IMR-90 (cell line): ENCODE results near the gene NUP98. TPM values are rescaled to one million over a fixed set of nuclear protein-coding genes. Genes with fewer than 3 reads are reported as not detected.

Experiments
- ATAC-seq: fragments of 200-7000 bp; cut with Tn5 transposase; 2 replicates; pipeline ENCODE4 v1.9.1; 2020; ENCODE audit warnings: low read depth, mild to moderate bottlenecking, moderate library complexity
- BruUV-seq: library from RNA; stranded (reverse); fragments of 400-500 nt; replicated peaks from 2 replicates; lab custom pipeline; 2021; lab: Mats Ljungman, UMichigan
- CTCF ChIA-PET: fragments of 300-600 bp; formaldehyde crosslinking; extraction: SDS; loops from one replicate; lab custom pipeline; 2021; ENCODE audit warnings: antibody characterized with exemption; lab: Yijun Ruan, JAX
- POLR2A ChIA-PET: fragments of 300-600 bp; sonication (Branson Sonifier 250); formaldehyde crosslinking; loops from one replicate; lab custom pipeline; 2022; ENCODE audit warnings: antibody characterized with exemption; ENCODE audit not compliant: unreplicated experiment; lab: Charles Lee
- DNase-seq: peaks from one replicate; pipeline ENCODE4 v3.0.0; 2013
- H2AFZ ChIP-seq: replicated peaks from 2 replicates; pipeline ENCODE3; 2013; ENCODE audit warnings: low read length, mild to moderate bottlenecking; ENCODE audit not compliant: poor library complexity
- H2AK5ac ChIP-seq: 2 replicates; pipeline ENCODE4 v1.6.1; 2013; ENCODE audit warnings: low read depth, low read length, inconsistent platforms
- H2AK9ac ChIP-seq: replicated peaks from 2 replicates; pipeline ENCODE3; 2013; ENCODE audit warnings: mild to moderate bottlenecking, low read depth, low read length, moderate library complexity; ENCODE audit not compliant: poor library complexity
- H2BK120ac ChIP-seq: 2 replicates; pipeline ENCODE4 v1.6.1; 2013; ENCODE audit warnings: low read depth, low read length, inconsistent platforms
- H2BK15ac ChIP-seq: 3 replicates; pipeline ENCODE4 v1.6.1; 2013; ENCODE audit warnings: low read depth, low read length, inconsistent platforms
- H2BK20ac ChIP-seq: 2 replicates; pipeline ENCODE4 v1.6.1; 2013; ENCODE audit warnings: low read depth, mild to moderate bottlenecking, inconsistent platforms, low read length, moderate library complexity
- H2BK5ac ChIP-seq: 2 replicates; pipeline ENCODE4 v1.6.1; 2013; ENCODE audit warnings: mild to moderate bottlenecking, low read depth, low read length, inconsistent platforms; ENCODE audit not compliant: poor library complexity, severe bottlenecking
- H3K14ac ChIP-seq: replicated peaks from 2 replicates; pipeline ENCODE4 v1.6.1; 2013; ENCODE audit warnings: low read depth, low read length, inconsistent platforms
- H3K18ac ChIP-seq: 2 replicates; pipeline ENCODE4 v1.6.1; 2013; ENCODE audit warnings: low read depth, low read length, control low read depth
- H3K23ac ChIP-seq: 2 replicates; pipeline ENCODE4 v1.6.1; 2013; ENCODE audit warnings: low read depth, low read length, inconsistent platforms
- H3K27ac ChIP-seq: 2 replicates; pipeline ENCODE4 v1.5.1; 2013; ENCODE audit warnings: mild to moderate bottlenecking, control low read depth, low read length; ENCODE audit not compliant: insufficient read depth
- H3K27me3 ChIP-seq: 2 replicates; pipeline ENCODE4 v1.6.1; 2013; ENCODE audit warnings: low read length; ENCODE audit not compliant: control insufficient read depth, insufficient read depth
- H3K36me3 ChIP-seq: 2 replicates; pipeline ENCODE4 v1.6.1; 2013; ENCODE audit warnings: low read length, mixed read lengths; ENCODE audit not compliant: control insufficient read depth, insufficient read depth
- H3K4ac ChIP-seq: 2 replicates; pipeline ENCODE4 v1.6.1; 2013; ENCODE audit warnings: low read depth, low read length, inconsistent platforms
- H3K4me1 ChIP-seq: 2 replicates; pipeline ENCODE4 v1.6.1; 2013; ENCODE audit warnings: low read length, mixed read lengths; ENCODE audit not compliant: control insufficient read depth, insufficient read depth
- H3K4me2 ChIP-seq: 2 replicates; pipeline ENCODE4 v1.6.1; 2013; ENCODE audit warnings: low read depth, mild to moderate bottlenecking, control low read depth, low read length, moderate library complexity
- H3K4me3 ChIP-seq: 2 replicates; pipeline ENCODE4 v1.5.1; 2013; ENCODE audit warnings: low read depth, mild to moderate bottlenecking, control low read depth, low read length, moderate library complexity; ENCODE audit not compliant: insufficient read depth
- H3K56ac ChIP-seq: 2 replicates; pipeline ENCODE4 v1.6.1; 2013; ENCODE audit warnings: low read length, inconsistent platforms; ENCODE audit not compliant: insufficient read depth; ENCODE audit errors: extremely low read depth
- H3K79me1 ChIP-seq, 2 experiments: 2 replicates each; pipeline ENCODE4 v1.6.1; 2013; ENCODE audit warnings: low read length in 2 of 2, inconsistent platforms in 1 of 2, low read depth in 1 of 2
- H3K9ac ChIP-seq: 2 replicates; pipeline ENCODE4 v1.6.1; 2013; ENCODE audit warnings: low read depth, low read length, control low read depth
- H3K9me1 ChIP-seq: 2 replicates; pipeline ENCODE4 v1.6.1; 2013; ENCODE audit warnings: low read length, inconsistent platforms; ENCODE audit not compliant: insufficient read depth
- H3K9me3 ChIP-seq: 2 replicates; pipeline ENCODE4 v1.6.1; 2013; ENCODE audit warnings: low read length; ENCODE audit not compliant: control insufficient read depth, insufficient read depth
- H4K20me1 ChIP-seq: 2 replicates; pipeline ENCODE4 v1.6.1; 2013; ENCODE audit warnings: low read length, inconsistent platforms; ENCODE audit not compliant: insufficient read depth
- H4K5ac ChIP-seq: 2 replicates; pipeline ENCODE4 v1.6.1; 2013; ENCODE audit warnings: mild to moderate bottlenecking, low read depth, low read length, control low read depth
- H4K8ac ChIP-seq, 2 experiments: 2 replicates each; pipeline ENCODE4 v1.6.1; 2013; ENCODE audit warnings: low read depth in 2 of 2, low read length in 2 of 2, control low read depth in 1 of 2, inconsistent platforms in 1 of 2
- H4K91ac ChIP-seq: 2 replicates; pipeline ENCODE4 v1.6.1; 2013; ENCODE audit warnings: low read depth, low read length, inconsistent platforms; ENCODE audit not compliant: insufficient read depth
- BHLHE40 ChIP-seq: fragments of 150-350 bp; IDR thresholded peaks from 2 replicates; pipeline ENCODE4 v1.6.1; 2016; ENCODE audit warnings: mild to moderate bottlenecking, low read depth, low read length
- CEBPB ChIP-seq: IDR thresholded peaks from 2 replicates; pipeline ENCODE4 v1.6.1; 2012; ENCODE audit warnings: low read depth, low read length, improper control_type of control experiment
- CHD1 ChIP-seq: IDR thresholded peaks from 2 replicates; pipeline ENCODE4 v1.6.1; 2012; ENCODE audit warnings: low read depth, low read length, improper control_type of control experiment
- FOS ChIP-seq: fragments of 150-350 bp; IDR thresholded peaks from 2 replicates; pipeline ENCODE4 v1.6.1; 2016; ENCODE audit warnings: low read depth, low read length
- MAFK ChIP-seq: IDR thresholded peaks from 2 replicates; pipeline ENCODE4 v1.6.1; 2012; ENCODE audit warnings: low read depth, low read length, improper control_type of control experiment
- MXI1 ChIP-seq: IDR thresholded peaks from 2 replicates; pipeline ENCODE4 v1.6.1; 2012; ENCODE audit warnings: low read depth, mild to moderate bottlenecking, low read length, moderate library complexity, borderline replicate concordance
- POLR2A ChIP-seq: IDR thresholded peaks from 2 replicates; pipeline ENCODE4 v1.6.1; 2012; ENCODE audit warnings: mild to moderate bottlenecking, low read depth, low read length
- RCOR1 ChIP-seq: IDR thresholded peaks from 2 replicates; pipeline ENCODE4 v1.6.1; 2012; ENCODE audit warnings: mild to moderate bottlenecking, low read length, improper control_type of control experiment; ENCODE audit not compliant: insufficient replicate concordance
- RFX5 ChIP-seq: IDR thresholded peaks from 2 replicates; pipeline ENCODE4 v1.8.0; 2012; ENCODE audit warnings: low read depth, mild to moderate bottlenecking, low read length, moderate library complexity
- WGBS, 2 experiments: methylation state at CpG; one replicate each; pipeline versions ENCODE4 v1.1.5 to v1.1.7; 2013; ENCODE audit warnings: missing lambda C conversion rate in 2 of 2; ENCODE audit not compliant: insufficient read length in 1 of 2; ENCODE audit errors: extremely low coverage in 2 of 2; 5-methylcytosine and 5-hydroxymethylcytosine counted together
- dilution Hi-C: fragments of 300-500 bp; cut with HindIII; formaldehyde crosslinking; loops from one replicate; pipeline ENCODE4 v1.14.3; 2018; ENCODE audit warnings: low sequenced_read_pairs; ENCODE audit not compliant: unreplicated experiment
- in situ Hi-C: fragments of 300-500 bp; cut with MboI; formaldehyde crosslinking; loops from 3 replicates; pipeline ENCODE4 v1.14.3; 2019; ENCODE audit warnings: low sequenced_read_pairs, inconsistent platforms, mixed read lengths
- intact Hi-C: fragments of 100-400 bp; cut with micrococcal nuclease; formaldehyde crosslinking; loops from 2 replicates; pipeline ENCODE4 v1.10.0; 2022
- polyA plus RNA-seq, 3 experiments: library from polyadenylated mRNA; depleted of rRNA; stranded (reverse); fragments of >200 nt; gene quantifications; 2 replicates each; pipeline ENCODE4 v1.2.3, GENCODE V29; 2012; ENCODE audit warnings: low replicate concordance in 1 of 3
- total RNA-seq: library from RNA; depleted of rRNA; stranded (reverse); fragments of >200 nt; gene quantifications from 2 replicates; pipeline ENCODE4 v1.2.3, GENCODE V29; 2012
- TF ChIP-seq, protein P1 (sequence below): fragments of 150-350 bp; IDR thresholded peaks from 2 replicates; pipeline ENCODE4 v1.6.1; 2017; ENCODE audit warnings: mild to moderate bottlenecking, antibody characterized with exemption, low read length, low read depth

NUP98 gene
- total and polyA plus RNA-seq, 2 of the 4 experiments (the other 2 are of a cell fraction): 103 to 138 TPM

GRCh38 chr11:3747704-3748103 lies 49.6 kb downstream of the NUP98 start:
- no peak overlapping the region for H3K4me3 ChIP-seq
- no peak overlapping the region for H2AK9ac ChIP-seq
- no peaks in the 10 kb centered on the region for H3K27me3 ChIP-seq
- H2BK20ac ChIP-seq: no peak overlapping the region
- no peaks in the 10 kb centered on the region for H3K9me1 ChIP-seq
- no peak overlapping the region for H3K4me2 ChIP-seq
- H3K14ac ChIP-seq: no peak overlapping the region
- peaks cover 12 to 18% of the 10 kb centered on the region in 2 experiments; a peak in 3 of 4 replicates for H3K79me1 ChIP-seq
- peak overlapping the region; percentile 42; the same call in 1 of the 2 replicates for H3K27ac ChIP-seq
- H4K91ac ChIP-seq: no peak overlapping the region
- H3K36me3 ChIP-seq: peaks cover 35% of the 10 kb centered on the region
- H2BK15ac ChIP-seq: no peak overlapping the region
- CTCF ChIA-PET: interaction anchor here (0.6 kb wide), 1 partner anchor 296 kb away, joined by 3 read pairs; no protein-coding TSS in a partner anchor
- no CpG with 5 or more reads among the region's 1 CpG for WGBS, 2 experiments
- no peak overlapping the region for H4K5ac ChIP-seq
- no peaks in the 10 kb centered on the region for H3K9me3 ChIP-seq
- H3K18ac ChIP-seq: no peak overlapping the region
- intact Hi-C loops (no loop called here), dilution Hi-C loops (no loop called here), in situ Hi-C loops (no loop called here)
- no peak overlapping the region for H3K56ac ChIP-seq
- ATAC-seq (peak; percentile 97), DNase-seq (peak; percentile 89)
- H4K8ac ChIP-seq: no peak overlapping the region
- no peak overlapping the region for H2BK120ac ChIP-seq
- H2BK5ac ChIP-seq: peak overlapping the region; percentile 55
- peaks cover 3% of the 10 kb centered on the region; the same call in 1 of the 2 replicates for H3K4me1 ChIP-seq
- POLR2A ChIA-PET: no interaction called here
- H2AFZ ChIP-seq: no peak overlapping the region
- TF ChIP-seq CEBPB (peak; percentile 96), CHD1 (no peak), RCOR1 (no peak), MXI1 (no peak), MAFK (peak; percentile 19; the same call in 1 of the 2 replicates), RFX5 (no peak), BHLHE40 (0 out of 2 replicates have a peak, but pooled peaks have one; percentile 42), FOS (peak; percentile 60; the same call in 1 of the 2 replicates), POLR2A (no peak)
- TF ChIP-seq, protein P1, sequence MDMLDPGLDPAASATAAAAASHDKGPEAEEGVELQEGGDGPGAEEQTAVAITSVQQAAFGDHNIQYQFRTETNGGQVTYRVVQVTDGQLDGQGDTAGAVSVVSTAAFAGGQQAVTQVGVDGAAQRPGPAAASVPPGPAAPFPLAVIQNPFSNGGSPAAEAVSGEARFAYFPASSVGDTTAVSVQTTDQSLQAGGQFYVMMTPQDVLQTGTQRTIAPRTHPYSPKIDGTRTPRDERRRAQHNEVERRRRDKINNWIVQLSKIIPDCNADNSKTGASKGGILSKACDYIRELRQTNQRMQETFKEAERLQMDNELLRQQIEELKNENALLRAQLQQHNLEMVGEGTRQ: no peak
- no peak overlapping the region for H2AK5ac ChIP-seq
- no peak overlapping the region for H3K23ac ChIP-seq
- BruUV-seq: no TSS peak
- H4K20me1 ChIP-seq: no peaks in the 10 kb centered on the region
- no peak overlapping the region for H3K4ac ChIP-seq
- H3K9ac ChIP-seq: no peak overlapping the region
